ENCODE measurements around the gene MB21D2. TPM values are rescaled to one million over a fixed set of nuclear protein-coding genes. Genes with fewer than 3 reads are reported as not detected.

The MB21D2 gene
- total RNA-seq, 1 donor from 2014 or later: 11.0 TPM

- H3K4me1 ChIP-seq (ENCODE audit: insufficient read depth, low read length): peaks cover 36% of the 10 kb centered on the region
- no peak overlapping the region for H3K4me3 ChIP-seq (ENCODE audit: insufficient read depth, low read depth, low read length)
- Mint-ChIP-seq H3K4me1 (ENCODE audit: low read depth, unreplicated experiment) (peaks cover 34% of the 10 kb centered on the region), H3K9me3 (ENCODE audit: unreplicated experiment) (no peaks in the 10 kb centered on the region), H3K36me3 (ENCODE audit: low read depth, unreplicated experiment) (no peaks in the 10 kb centered on the region), H3K27ac (ENCODE audit: unreplicated experiment) (peak overlapping the region; percentile 70), H3K4me3 (ENCODE audit: unreplicated experiment) (peak overlapping the region; percentile 5), H3K27me3 (ENCODE audit: low read depth, unreplicated experiment) (no peaks in the 10 kb centered on the region)
- H4K20me1 ChIP-seq (ENCODE audit: insufficient read depth, low read length): peaks cover 18% of the 10 kb centered on the region
- H3K9me3 ChIP-seq (ENCODE audit: insufficient read depth, low read depth, low read length): no peaks in the 10 kb centered on the region
- TF ChIP-seq CTCF (IDR thresholded peaks at IDR 0.05; ENCODE audit: insufficient read depth, low read depth, low read length): no peak
- no peak for TF ChIP-seq EZH2 (IDR thresholded peaks at IDR 0.05; ENCODE audit: insufficient read depth, low read length)
- H3K27me3 ChIP-seq (ENCODE audit: insufficient read depth, low read length): no peaks in the 10 kb centered on the region
- FAIRE-seq (peak; percentile 5), DNase-seq (ENCODE audit: low read depth) (peak; percentile 84)
- H3K79me2 ChIP-seq (ENCODE audit: insufficient read depth, low read length): peaks cover 82% of the 10 kb centered on the region
- H3K27ac ChIP-seq (ENCODE audit: low read depth, low read length): peak overlapping the region; percentile 74
- no peaks in the 10 kb centered on the region for H3K36me3 ChIP-seq (ENCODE audit: insufficient read depth, low read length)
- H3K9ac ChIP-seq (ENCODE audit: low read length): peak overlapping the region; percentile 58
- H2AFZ ChIP-seq (ENCODE audit: low read depth, low read length): no peak overlapping the region
- H3K4me2 ChIP-seq (ENCODE audit: low read length): peak overlapping the region; percentile 70
Observed at GRCh38 chr3:192819001-192819569, 98.6 kb downstream of the MB21D2 start.

- Histone ChIP-seq H3K4me1 (ENCODE audit: insufficient read depth, low read length) (peaks cover 36% of the 10 kb centered on the region), H3K4me3 (ENCODE audit: insufficient read depth, low read depth, low read length) (no peak overlapping the region), H3K79me2 (ENCODE audit: insufficient read depth, low read length) (peaks cover 82% of the 10 kb centered on the region), H3K27me3 (ENCODE audit: insufficient read depth, low read length) (no peaks in the 10 kb centered on the region), H3K9ac (ENCODE audit: low read length) (peak overlapping the region; percentile 59), H3K36me3 (ENCODE audit: insufficient read depth, low read length) (no peaks in the 10 kb centered on the region), H4K20me1 (ENCODE audit: insufficient read depth, low read length) (peaks cover 18% of the 10 kb centered on the region), H3K9me3 (ENCODE audit: insufficient read depth, low read depth, low read length) (no peaks in the 10 kb centered on the region), H3K4me2 (ENCODE audit: low read length) (peak overlapping the region; percentile 70), H3K27ac (ENCODE audit: low read depth, low read length) (peak overlapping the region; percentile 74), H2AFZ (ENCODE audit: low read depth, low read length) (no peak overlapping the region)
- TF ChIP-seq EZH2 (IDR thresholded peaks at IDR 0.05; ENCODE audit: insufficient read depth, low read length): no peak
- TF ChIP-seq CTCF (IDR thresholded peaks at IDR 0.05; ENCODE audit: insufficient read depth, low read depth, low read length): no peak
- Mint-ChIP-seq H3K4me1 (ENCODE audit: low read depth, unreplicated experiment) (peaks cover 34% of the 10 kb centered on the region), H3K4me3 (ENCODE audit: unreplicated experiment) (no peak overlapping the region), H3K36me3 (ENCODE audit: low read depth, unreplicated experiment) (no peaks in the 10 kb centered on the region), H3K27ac (ENCODE audit: unreplicated experiment) (no peak overlapping the region), H3K27me3 (ENCODE audit: low read depth, unreplicated experiment) (no peaks in the 10 kb centered on the region), H3K9me3 (ENCODE audit: unreplicated experiment) (no peaks in the 10 kb centered on the region)
- FAIRE-seq: no peak
- DNase-seq (ENCODE audit: low read depth): no peak
Observed at GRCh38 chr3:192818126-192818525, 99.5 kb downstream of the MB21D2 start.

- H3K4me3 Mint-ChIP-seq (ENCODE audit: unreplicated experiment): no peak overlapping the region
- TF ChIP-seq EZH2 (IDR thresholded peaks at IDR 0.05; ENCODE audit: insufficient read depth, low read length) (no peak), CTCF (IDR thresholded peaks at IDR 0.05; ENCODE audit: insufficient read depth, low read depth, low read length) (no peak)
- no peak overlapping the region for H2AFZ ChIP-seq (ENCODE audit: low read depth, low read length)
- H3K79me2 ChIP-seq (ENCODE audit: insufficient read depth, low read length): peaks cover 82% of the 10 kb centered on the region
- no peaks in the 10 kb centered on the region for H3K36me3 Mint-ChIP-seq (ENCODE audit: low read depth, unreplicated experiment)
- H4K20me1 ChIP-seq (ENCODE audit: insufficient read depth, low read length): peaks cover 20% of the 10 kb centered on the region
- peak overlapping the region; percentile 59 for H3K27ac ChIP-seq (ENCODE audit: low read depth, low read length)
- H3K27me3 Mint-ChIP-seq (ENCODE audit: low read depth, unreplicated experiment): no peaks in the 10 kb centered on the region
- no peak for DNase-seq (ENCODE audit: low read depth)
- peak overlapping the region; percentile 70 for H3K4me2 ChIP-seq (ENCODE audit: low read length)
- FAIRE-seq: no peak
- H3K4me3 ChIP-seq (ENCODE audit: insufficient read depth, low read depth, low read length): no peak overlapping the region
- H3K9me3 ChIP-seq (ENCODE audit: insufficient read depth, low read depth, low read length): no peaks in the 10 kb centered on the region
- H3K4me1 ChIP-seq (ENCODE audit: insufficient read depth, low read length): peaks cover 36% of the 10 kb centered on the region
- H3K4me1 Mint-ChIP-seq (ENCODE audit: low read depth, unreplicated experiment): peaks cover 34% of the 10 kb centered on the region
- H3K36me3 ChIP-seq (ENCODE audit: insufficient read depth, low read length): no peaks in the 10 kb centered on the region
- H3K27me3 ChIP-seq (ENCODE audit: insufficient read depth, low read length): no peaks in the 10 kb centered on the region
- no peak overlapping the region for H3K27ac Mint-ChIP-seq (ENCODE audit: unreplicated experiment)
- H3K9ac ChIP-seq (ENCODE audit: low read length): peak overlapping the region; percentile 59
- no peaks in the 10 kb centered on the region for H3K9me3 Mint-ChIP-seq (ENCODE audit: unreplicated experiment)
Observed at GRCh38 chr3:192817506-192817905, 100.2 kb downstream of the MB21D2 start.
